Fibroblast of lung (primary cell): ENCODE results near the gene CHRD.

Experiments
- CTCF ChIP-seq, 2 donors: IDR thresholded peaks in 1 of 2; conservative IDR thresholded peaks in 1 of 2; 1 replicate in 1 of 2; 2 replicates in 1 of 2; pipeline ENCODE4 v1.5.1; 2011 to 2012; ENCODE audit warnings: low read length in 2 of 2, control low read depth in 1 of 2, inconsistent platforms in 1 of 2, low read depth in 1 of 2, mild to moderate bottlenecking in 1 of 2
- EZH2 ChIP-seq: IDR thresholded peaks from 2 replicates; pipeline ENCODE4 v1.5.1; 2012; ENCODE audit warnings: low read length, control low read depth, mild to moderate bottlenecking; ENCODE audit errors: missing control alignments

GRCh38 chr3:184354754-184355153 lies 25.1 kb upstream of the CHRD start:
- TF ChIP-seq CTCF (conservative IDR thresholded peaks at IDR 0.05 in 1 of 2, IDR thresholded peaks at IDR 0.05 in 1 of 2; ENCODE audit: low read depth in 1 of 2, low read length in 2 of 2) (no peak), EZH2 (no peak)
